GM10266 (cell line): Measurements from ENCODE around the gene ADAM23.

Experiments
- DNase-seq: peaks from one replicate; pipeline ENCODE4 v3.0.0; 2012; ENCODE audit errors: extremely low spot score
- TF ChIP-seq, protein P1 (sequence below): IDR thresholded peaks from 2 replicates; pipeline ENCODE4 v1.5.1; 2012; ENCODE audit warnings: mild to moderate bottlenecking, low read depth; ENCODE audit not compliant: control insufficient read depth, insufficient read depth; ENCODE audit errors: missing control alignments

The ADAM23 gene

GRCh38 chr2:206665251-206665650 lies 221.9 kb downstream of the ADAM23 start:
- TF ChIP-seq, protein P1, sequence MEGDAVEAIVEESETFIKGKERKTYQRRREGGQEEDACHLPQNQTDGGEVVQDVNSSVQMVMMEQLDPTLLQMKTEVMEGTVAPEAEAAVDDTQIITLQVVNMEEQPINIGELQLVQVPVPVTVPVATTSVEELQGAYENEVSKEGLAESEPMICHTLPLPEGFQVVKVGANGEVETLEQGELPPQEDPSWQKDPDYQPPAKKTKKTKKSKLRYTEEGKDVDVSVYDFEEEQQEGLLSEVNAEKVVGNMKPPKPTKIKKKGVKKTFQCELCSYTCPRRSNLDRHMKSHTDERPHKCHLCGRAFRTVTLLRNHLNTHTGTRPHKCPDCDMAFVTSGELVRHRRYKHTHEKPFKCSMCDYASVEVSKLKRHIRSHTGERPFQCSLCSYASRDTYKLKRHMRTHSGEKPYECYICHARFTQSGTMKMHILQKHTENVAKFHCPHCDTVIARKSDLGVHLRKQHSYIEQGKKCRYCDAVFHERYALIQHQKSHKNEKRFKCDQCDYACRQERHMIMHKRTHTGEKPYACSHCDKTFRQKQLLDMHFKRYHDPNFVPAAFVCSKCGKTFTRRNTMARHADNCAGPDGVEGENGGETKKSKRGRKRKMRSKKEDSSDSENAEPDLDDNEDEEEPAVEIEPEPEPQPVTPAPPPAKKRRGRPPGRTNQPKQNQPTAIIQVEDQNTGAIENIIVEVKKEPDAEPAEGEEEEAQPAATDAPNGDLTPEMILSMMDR = no peak
- no peak for DNase-seq
